ENCODE measurements around the gene ACP7. TPM values are rescaled to one million over a fixed set of nuclear protein-coding genes. Genes with fewer than 3 reads are reported as not detected.
A peak's percentile ranks its signal among the peaks of the same experiment; 100 is the strongest.

ACP7 gene
- total RNA-seq, 2 experiments from 2014 or later = not detected

GRCh38 chr19:39109641-39110040 is 25.5 kb downstream of the ACP7 start:
- H3K27ac Mint-ChIP-seq = no peak overlapping the region
- Histone ChIP-seq H3K4me1 (ENCODE audit: insufficient read depth, low read length) (peaks cover 4% of the 10 kb centered on the region), H3K9me3 (ENCODE audit: control insufficient read depth in 1 of 2, insufficient read depth in 1 of 2, low read length in 2 of 2) (no peaks in the 10 kb centered on the region), H3K27ac (ENCODE audit: low read depth in 1 of 2, low read length in 2 of 2) (no peak overlapping the region), H3K27me3 (ENCODE audit: control insufficient read depth in 1 of 2, insufficient read depth in 2 of 2, low read length in 2 of 2) (no peaks in the 10 kb centered on the region), H3K4me3 (ENCODE audit: low read length) (no peak overlapping the region), H3K36me3 (ENCODE audit: insufficient read depth, low read length) (no peaks in the 10 kb centered on the region)
- H3K9me3 Mint-ChIP-seq = no peaks in the 10 kb centered on the region
- ATAC-seq (ENCODE audit: poor library complexity) (no peak), DNase-seq (no peak)
- ChIA-PET CTCF (no interaction called here), POLR2A (no interaction called here)
- no peak overlapping the region for H3K4me3 Mint-ChIP-seq
- peaks cover 8% of the 10 kb centered on the region for H3K27me3 Mint-ChIP-seq
- H3K36me3 Mint-ChIP-seq (ENCODE audit: low read depth) = no peaks in the 10 kb centered on the region
- TF ChIP-seq, protein P1, sequence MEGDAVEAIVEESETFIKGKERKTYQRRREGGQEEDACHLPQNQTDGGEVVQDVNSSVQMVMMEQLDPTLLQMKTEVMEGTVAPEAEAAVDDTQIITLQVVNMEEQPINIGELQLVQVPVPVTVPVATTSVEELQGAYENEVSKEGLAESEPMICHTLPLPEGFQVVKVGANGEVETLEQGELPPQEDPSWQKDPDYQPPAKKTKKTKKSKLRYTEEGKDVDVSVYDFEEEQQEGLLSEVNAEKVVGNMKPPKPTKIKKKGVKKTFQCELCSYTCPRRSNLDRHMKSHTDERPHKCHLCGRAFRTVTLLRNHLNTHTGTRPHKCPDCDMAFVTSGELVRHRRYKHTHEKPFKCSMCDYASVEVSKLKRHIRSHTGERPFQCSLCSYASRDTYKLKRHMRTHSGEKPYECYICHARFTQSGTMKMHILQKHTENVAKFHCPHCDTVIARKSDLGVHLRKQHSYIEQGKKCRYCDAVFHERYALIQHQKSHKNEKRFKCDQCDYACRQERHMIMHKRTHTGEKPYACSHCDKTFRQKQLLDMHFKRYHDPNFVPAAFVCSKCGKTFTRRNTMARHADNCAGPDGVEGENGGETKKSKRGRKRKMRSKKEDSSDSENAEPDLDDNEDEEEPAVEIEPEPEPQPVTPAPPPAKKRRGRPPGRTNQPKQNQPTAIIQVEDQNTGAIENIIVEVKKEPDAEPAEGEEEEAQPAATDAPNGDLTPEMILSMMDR (IDR thresholded peaks at IDR 0.05) = no peak
- peaks cover 4% of the 10 kb centered on the region for H3K4me1 Mint-ChIP-seq (ENCODE audit: low read depth)
- intact Hi-C loops (cut with DNase I, micrococcal nuclease) = loop anchor here (2.0 to 5.0 kb wide), 3 partner anchors 57 to 423 kb away; partner anchors contain the start of gene EID2B (in 1 of the 2)

GRCh38 chr19:39110263-39110967 is 26.2 kb downstream of the ACP7 start:
- CTCF ChIA-PET = interaction anchor here (0.7 to 0.8 kb wide), 2 partner anchors 10 to 58 kb away, joined by 3 read pairs; no protein-coding TSS in a partner anchor

GRCh38 chr19:39111593-39112199 is 27.5 kb downstream of the ACP7 start:
- TF ChIP-seq, protein P1 (IDR thresholded peaks at IDR 0.05) = no peak
- Mint-ChIP-seq H3K27me3 (peaks cover 8% of the 10 kb centered on the region), H3K9me3 (no peaks in the 10 kb centered on the region), H3K36me3 (ENCODE audit: low read depth) (no peaks in the 10 kb centered on the region), H3K4me1 (ENCODE audit: low read depth) (peaks cover 4% of the 10 kb centered on the region), H3K27ac (no peak overlapping the region), H3K4me3 (no peak overlapping the region)
- Histone ChIP-seq H3K27ac (ENCODE audit: low read depth in 1 of 2, low read length in 2 of 2) (no peak overlapping the region), H3K27me3 (ENCODE audit: control insufficient read depth in 1 of 2, insufficient read depth in 2 of 2, low read length in 2 of 2) (no peaks in the 10 kb centered on the region), H3K9me3 (ENCODE audit: control insufficient read depth in 1 of 2, insufficient read depth in 1 of 2, low read length in 2 of 2) (no peaks in the 10 kb centered on the region), H3K4me3 (ENCODE audit: low read length) (no peak overlapping the region), H3K36me3 (ENCODE audit: insufficient read depth, low read length) (no peaks in the 10 kb centered on the region), H3K4me1 (ENCODE audit: insufficient read depth, low read length) (peaks cover 4% of the 10 kb centered on the region)
- ChIA-PET CTCF (no interaction called here), POLR2A (no interaction called here)
- no peak for ATAC-seq (ENCODE audit: poor library complexity)
- DNase-seq = no peak
- intact Hi-C loops (cut with DNase I, micrococcal nuclease) = loop anchor here (2.0 to 5.0 kb wide), 3 partner anchors 59 to 421 kb away; partner anchors contain the start of gene EID2B (in 1 of the 2)

More at GRCh38 chr19:39110263-39110967, 26.2 kb downstream of the ACP7 start:
- H3K4me3 Mint-ChIP-seq = no peak overlapping the region
- no peak overlapping the region for H3K4me3 ChIP-seq (ENCODE audit: low read length)
- H3K27me3 Mint-ChIP-seq = peaks cover 8% of the 10 kb centered on the region
- POLR2A ChIA-PET = no interaction called here
- peaks cover 4% of the 10 kb centered on the region for H3K4me1 ChIP-seq (ENCODE audit: insufficient read depth, low read length)
- H3K4me1 Mint-ChIP-seq (ENCODE audit: low read depth) = peaks cover 4% of the 10 kb centered on the region
- intact Hi-C loops (cut with DNase I, micrococcal nuclease) = loop anchor here (2.0 to 5.0 kb wide), 3 partner anchors 58 to 422 kb away; partner anchors contain the start of gene EID2B (in 1 of the 2)
- H3K36me3 Mint-ChIP-seq (ENCODE audit: low read depth) = no peaks in the 10 kb centered on the region
- no peaks in the 10 kb centered on the region for H3K9me3 ChIP-seq (ENCODE audit: control insufficient read depth in 1 of 2, insufficient read depth in 1 of 2, low read length in 2 of 2)
- ATAC-seq (ENCODE audit: poor library complexity) (peak; percentile 77), DNase-seq (peak; percentile 53 to 84 (median 74))
- H3K27me3 ChIP-seq (ENCODE audit: control insufficient read depth in 1 of 2, insufficient read depth in 2 of 2, low read length in 2 of 2) = no peaks in the 10 kb centered on the region
- TF ChIP-seq, protein P1 (IDR thresholded peaks at IDR 0.05) = peak; percentile 80
- no peaks in the 10 kb centered on the region for H3K9me3 Mint-ChIP-seq
- H3K27ac Mint-ChIP-seq = no peak overlapping the region
- no peaks in the 10 kb centered on the region for H3K36me3 ChIP-seq (ENCODE audit: insufficient read depth, low read length)
- H3K27ac ChIP-seq (ENCODE audit: low read depth in 1 of 2, low read length in 2 of 2) = no peak overlapping the region
